ENCODE measurements around the gene NKD1.

NKD1 gene

GRCh38 chr16:50613964-50614474, 65.8 kb downstream of the NKD1 start:
- Mint-ChIP-seq H3K4me3 (no peak overlapping the region), H3K9me3 (no peaks in the 10 kb centered on the region), H3K27ac (no peak overlapping the region), H3K36me3 (no peaks in the 10 kb centered on the region), H3K4me1 (peaks cover 2% of the 10 kb centered on the region), H3K27me3 (peaks cover 10% of the 10 kb centered on the region)
- no peak for DNase-seq (ENCODE audit: low spot score in 2 of 2)
- ATAC-seq (ENCODE audit: low read depth): no peak

DNA sequence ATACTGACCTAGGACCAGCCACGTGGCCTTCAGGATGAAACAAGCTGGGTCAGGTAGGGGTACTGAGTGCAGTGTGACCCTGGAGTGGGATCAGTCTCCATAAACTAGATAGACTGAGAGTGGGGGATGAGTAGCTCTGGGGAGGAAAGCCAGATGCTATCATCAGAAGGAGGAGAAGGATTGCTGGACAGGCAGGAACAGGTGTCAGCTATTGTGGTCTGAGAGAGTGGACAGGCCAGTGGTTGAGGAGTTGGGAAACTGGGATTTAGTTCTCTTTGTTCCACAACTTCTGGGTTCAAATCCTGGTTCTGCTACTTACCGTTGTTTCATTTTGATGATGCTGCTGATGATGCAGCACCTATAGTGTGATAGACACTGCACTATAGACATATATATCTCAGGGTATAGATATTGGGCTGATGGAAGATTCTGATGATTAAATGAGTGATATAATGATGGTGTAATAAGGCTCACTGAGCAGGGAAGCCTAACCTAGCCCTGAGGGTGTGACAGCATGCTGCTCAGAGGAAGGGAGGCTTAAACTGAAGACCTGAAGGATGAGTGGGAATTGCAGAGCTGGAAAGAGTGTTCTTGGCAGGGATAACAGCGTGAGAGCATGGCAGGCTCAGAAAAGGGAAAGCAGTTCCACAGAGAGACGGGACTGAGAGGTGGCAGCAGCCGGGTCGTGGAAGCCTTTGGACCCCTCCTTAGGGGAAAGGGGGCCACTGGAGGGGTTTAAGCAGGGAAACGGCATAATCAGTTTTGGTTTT, 66.9 kb downstream of the NKD1 start:
- H3K27me3 Mint-ChIP-seq: peaks cover 10% of the 10 kb centered on the region
- H3K4me1 Mint-ChIP-seq: peaks cover 2% of the 10 kb centered on the region
- H3K9me3 Mint-ChIP-seq: no peaks in the 10 kb centered on the region
- H3K36me3 Mint-ChIP-seq: no peaks in the 10 kb centered on the region
- no peak overlapping the region for H3K4me3 Mint-ChIP-seq
- DNase-seq (ENCODE audit: low spot score in 2 of 2) (no peak), ATAC-seq (ENCODE audit: low read depth) (no peak)
- H3K27ac Mint-ChIP-seq: no peak overlapping the region

GRCh38 chr16:50615891-50616290, 67.7 kb downstream of the NKD1 start:
- Mint-ChIP-seq H3K9me3 (no peaks in the 10 kb centered on the region), H3K4me3 (no peak overlapping the region), H3K36me3 (no peaks in the 10 kb centered on the region), H3K27ac (no peak overlapping the region), H3K27me3 (peaks cover 10% of the 10 kb centered on the region), H3K4me1 (peaks cover 2% of the 10 kb centered on the region)
- no peak for ATAC-seq (ENCODE audit: low read depth)
- DNase-seq (ENCODE audit: low spot score in 2 of 2): no peak

GRCh38 chr16:50616386-50616785, 68.2 kb downstream of the NKD1 start:
- no peak overlapping the region for H3K27ac Mint-ChIP-seq
- ATAC-seq (ENCODE audit: low read depth) (no peak), DNase-seq (ENCODE audit: low spot score in 2 of 2) (no peak)
- no peaks in the 10 kb centered on the region for H3K36me3 Mint-ChIP-seq
- H3K27me3 Mint-ChIP-seq: peaks cover 10% of the 10 kb centered on the region
- H3K9me3 Mint-ChIP-seq: no peaks in the 10 kb centered on the region
- no peak overlapping the region for H3K4me3 Mint-ChIP-seq
- H3K4me1 Mint-ChIP-seq: peaks cover 2% of the 10 kb centered on the region

GRCh38 chr16:50616883-50617645, 68.9 kb downstream of the NKD1 start:
- Mint-ChIP-seq H3K4me1 (no peaks in the 10 kb centered on the region), H3K9me3 (no peaks in the 10 kb centered on the region), H3K36me3 (no peaks in the 10 kb centered on the region), H3K4me3 (no peak overlapping the region), H3K27me3 (peaks cover 10% of the 10 kb centered on the region), H3K27ac (no peak overlapping the region)
- ATAC-seq (ENCODE audit: low read depth): no peak
- DNase-seq (ENCODE audit: low spot score in 2 of 2): no peak

- peaks cover 5% of the 10 kb centered on the region for H3K27me3 Mint-ChIP-seq
- H3K27ac Mint-ChIP-seq: no peak overlapping the region
- H3K4me1 Mint-ChIP-seq: no peaks in the 10 kb centered on the region
- DNase-seq (ENCODE audit: low spot score in 2 of 2) (no peak), ATAC-seq (ENCODE audit: low read depth) (no peak)
- H3K36me3 Mint-ChIP-seq: no peaks in the 10 kb centered on the region
- H3K4me3 Mint-ChIP-seq: no peak overlapping the region
- H3K9me3 Mint-ChIP-seq: no peaks in the 10 kb centered on the region
These were observed 69.5 kb downstream of the NKD1 start for GRCh38 chr16:50617646-50618184.

DNA sequence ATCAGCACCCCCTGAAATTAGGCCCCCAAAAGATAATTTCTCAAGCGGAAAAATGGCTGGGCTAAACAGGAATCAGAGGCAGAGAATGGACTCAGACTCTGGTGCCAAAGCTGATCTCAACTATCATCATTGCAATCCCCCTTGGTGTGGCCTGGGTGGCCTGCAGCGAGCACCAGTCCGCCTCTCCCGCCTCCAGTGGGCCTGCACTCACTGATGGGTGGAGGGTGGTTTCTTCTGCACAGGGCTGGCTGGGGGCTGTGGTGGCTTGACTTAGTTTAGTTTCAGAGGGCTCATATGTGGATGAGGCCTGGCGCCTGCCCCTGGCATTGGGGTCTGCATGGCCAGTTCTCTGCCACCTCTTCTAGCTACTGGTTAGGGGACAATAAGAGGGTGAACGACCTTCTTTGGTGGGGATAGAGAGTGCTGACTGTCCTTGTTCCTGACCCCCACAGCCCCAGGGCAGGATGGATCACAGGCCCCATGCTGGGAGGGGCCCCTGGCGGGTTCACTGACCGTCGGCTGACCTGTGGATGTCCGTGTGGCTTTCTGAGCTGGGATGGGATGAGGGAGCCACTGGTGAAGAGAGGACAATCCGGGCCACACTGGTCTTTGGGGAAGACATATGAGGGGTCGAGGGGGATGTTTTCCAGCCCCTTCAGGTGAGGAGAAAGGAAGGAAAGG, 70.2 kb downstream of the NKD1 start:
- H3K27ac Mint-ChIP-seq: no peak overlapping the region
- no peak overlapping the region for H3K4me3 Mint-ChIP-seq
- peaks cover 2% of the 10 kb centered on the region for H3K27me3 Mint-ChIP-seq
- H3K36me3 Mint-ChIP-seq: no peaks in the 10 kb centered on the region
- ATAC-seq (ENCODE audit: low read depth) (no peak), DNase-seq (ENCODE audit: low spot score in 2 of 2) (no peak)
- no peaks in the 10 kb centered on the region for H3K4me1 Mint-ChIP-seq
- H3K9me3 Mint-ChIP-seq: no peaks in the 10 kb centered on the region

- H3K4me1 Mint-ChIP-seq: no peaks in the 10 kb centered on the region
- ATAC-seq (ENCODE audit: low read depth) (no peak), DNase-seq (ENCODE audit: low spot score in 2 of 2) (no peak)
- no peaks in the 10 kb centered on the region for H3K9me3 Mint-ChIP-seq
- H3K27ac Mint-ChIP-seq: no peak overlapping the region
- no peaks in the 10 kb centered on the region for H3K36me3 Mint-ChIP-seq
- no peak overlapping the region for H3K4me3 Mint-ChIP-seq
- H3K27me3 Mint-ChIP-seq: no peaks in the 10 kb centered on the region
These were observed 71.7 kb downstream of the NKD1 start for GRCh38 chr16:50619702-50620491.

GRCh38 chr16:50620646-50621451, 72.7 kb downstream of the NKD1 start:
- no peak for ATAC-seq (ENCODE audit: low read depth)
- H3K4me1 Mint-ChIP-seq: no peaks in the 10 kb centered on the region
- DNase-seq (ENCODE audit: low spot score in 2 of 2): no peak
- H3K4me3 Mint-ChIP-seq: no peak overlapping the region
- no peaks in the 10 kb centered on the region for H3K36me3 Mint-ChIP-seq
- H3K9me3 Mint-ChIP-seq: no peaks in the 10 kb centered on the region
- no peak overlapping the region for H3K27ac Mint-ChIP-seq
- H3K27me3 Mint-ChIP-seq: no peaks in the 10 kb centered on the region

- no peak for DNase-seq (ENCODE audit: low spot score in 2 of 2)
- Mint-ChIP-seq H3K4me3 (no peak overlapping the region), H3K27me3 (peaks cover 1% of the 10 kb centered on the region), H3K36me3 (no peaks in the 10 kb centered on the region), H3K4me1 (no peaks in the 10 kb centered on the region), H3K9me3 (no peaks in the 10 kb centered on the region), H3K27ac (no peak overlapping the region)
- no peak for ATAC-seq (ENCODE audit: low read depth)
These were observed 73.2 kb downstream of the NKD1 start for GRCh38 chr16:50621452-50621792.

GRCh38 chr16:50622029-50622428, 73.8 kb downstream of the NKD1 start:
- no peak for ATAC-seq (ENCODE audit: low read depth)
- H3K36me3 Mint-ChIP-seq: no peaks in the 10 kb centered on the region
- no peak for DNase-seq (ENCODE audit: low spot score in 2 of 2)
- no peak overlapping the region for H3K4me3 Mint-ChIP-seq
- no peak overlapping the region for H3K27ac Mint-ChIP-seq
- no peaks in the 10 kb centered on the region for H3K9me3 Mint-ChIP-seq
- H3K27me3 Mint-ChIP-seq: peaks cover 1% of the 10 kb centered on the region
- peaks cover 5% of the 10 kb centered on the region for H3K4me1 Mint-ChIP-seq

DNA sequence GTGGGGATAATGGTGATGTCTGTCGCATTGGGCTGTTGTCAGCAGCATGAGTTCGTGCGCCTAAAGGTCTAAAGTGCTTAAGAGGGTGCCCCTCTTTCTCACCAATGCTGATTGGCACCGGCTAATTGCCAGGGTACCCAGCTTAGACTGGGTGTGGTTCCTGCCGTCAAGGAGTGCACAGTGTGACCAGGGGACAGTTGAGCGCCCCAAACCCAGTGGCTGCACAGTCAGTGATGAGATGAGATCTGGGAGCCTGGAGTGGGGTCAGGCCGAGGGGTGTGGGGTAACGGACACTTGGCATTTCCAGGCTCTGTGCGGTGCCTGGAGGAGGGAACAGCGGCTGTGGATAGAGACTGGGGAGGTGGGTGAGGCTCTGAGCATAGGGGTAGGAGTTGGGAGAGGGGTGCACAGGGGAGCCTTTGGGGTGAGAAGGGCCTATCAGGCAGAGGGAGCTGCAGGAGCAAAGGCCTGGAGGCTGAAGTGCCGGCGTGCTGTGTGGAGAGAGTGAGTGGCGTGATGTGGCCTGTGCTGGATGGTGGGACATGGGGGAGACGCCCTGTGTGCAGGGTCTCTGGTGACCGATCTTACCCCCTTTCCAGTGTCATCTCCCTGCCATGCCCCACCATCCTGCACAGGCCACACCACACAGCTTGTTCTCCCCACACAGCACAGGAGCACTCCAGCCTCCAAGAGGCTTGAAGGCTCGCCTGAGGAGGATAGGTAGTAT, 74.6 kb downstream of the NKD1 start:
- Mint-ChIP-seq H3K27me3 (peaks cover 1% of the 10 kb centered on the region), H3K27ac (no peak overlapping the region), H3K4me1 (peaks cover 12% of the 10 kb centered on the region), H3K36me3 (no peaks in the 10 kb centered on the region), H3K9me3 (no peaks in the 10 kb centered on the region), H3K4me3 (no peak overlapping the region)
- no peak for ATAC-seq (ENCODE audit: low read depth)
- DNase-seq (ENCODE audit: low spot score in 2 of 2): no peak

All from memory B cell (primary cell).